Measurements from ENCODE around the gene ANK3.

ANK3 gene

GRCh38 chr10:60399328-60399727, 9.7 kb upstream of the ANK3 start:
- DNase-seq = no peak
- CTCF ChIA-PET = no interaction called here
- no peaks in the 10 kb centered on the region for H3K9me3 Mint-ChIP-seq
- H3K36me3 Mint-ChIP-seq = no peaks in the 10 kb centered on the region
- no peaks in the 10 kb centered on the region for H3K27me3 Mint-ChIP-seq
- peaks cover 5% of the 10 kb centered on the region for H3K4me1 Mint-ChIP-seq
- no peak overlapping the region for H3K27ac Mint-ChIP-seq
- H3K4me3 Mint-ChIP-seq = no peak overlapping the region

GRCh38 chr10:60397792-60398191, 8.1 kb upstream of the ANK3 start:
- no peaks in the 10 kb centered on the region for H3K9me3 Mint-ChIP-seq
- CTCF ChIA-PET = no interaction called here
- peaks cover 8% of the 10 kb centered on the region for H3K4me1 Mint-ChIP-seq
- H3K4me3 Mint-ChIP-seq = no peak overlapping the region
- H3K36me3 Mint-ChIP-seq = no peaks in the 10 kb centered on the region
- no peak for DNase-seq
- no peak overlapping the region for H3K27ac Mint-ChIP-seq
- no peaks in the 10 kb centered on the region for H3K27me3 Mint-ChIP-seq

GRCh38 chr10:60396766-60397165, 7.1 kb upstream of the ANK3 start:
- no peak overlapping the region for H3K27ac Mint-ChIP-seq
- no peak for DNase-seq
- H3K9me3 Mint-ChIP-seq = no peaks in the 10 kb centered on the region
- H3K4me1 Mint-ChIP-seq = peaks cover 8% of the 10 kb centered on the region
- H3K4me3 Mint-ChIP-seq = no peak overlapping the region
- no peaks in the 10 kb centered on the region for H3K27me3 Mint-ChIP-seq
- CTCF ChIA-PET = no interaction called here
- H3K36me3 Mint-ChIP-seq = no peaks in the 10 kb centered on the region

GRCh38 chr10:60395711-60396110, 6.0 kb upstream of the ANK3 start:
- H3K4me1 Mint-ChIP-seq = peaks cover 8% of the 10 kb centered on the region
- no peak overlapping the region for H3K4me3 Mint-ChIP-seq
- no peak for DNase-seq
- no peaks in the 10 kb centered on the region for H3K36me3 Mint-ChIP-seq
- no peaks in the 10 kb centered on the region for H3K9me3 Mint-ChIP-seq
- H3K27ac Mint-ChIP-seq = no peak overlapping the region
- H3K27me3 Mint-ChIP-seq = no peaks in the 10 kb centered on the region
- CTCF ChIA-PET = no interaction called here

GRCh38 chr10:60394446-60394845, 4.8 kb upstream of the ANK3 start:
- H3K36me3 Mint-ChIP-seq = no peaks in the 10 kb centered on the region
- H3K27ac Mint-ChIP-seq = no peak overlapping the region
- no peak overlapping the region for H3K4me3 Mint-ChIP-seq
- CTCF ChIA-PET = no interaction called here
- H3K9me3 Mint-ChIP-seq = no peaks in the 10 kb centered on the region
- peaks cover 8% of the 10 kb centered on the region for H3K4me1 Mint-ChIP-seq
- H3K27me3 Mint-ChIP-seq = no peaks in the 10 kb centered on the region
- DNase-seq = peak; percentile 34

- Mint-ChIP-seq H3K4me1 (peaks cover 10% of the 10 kb centered on the region), H3K9me3 (no peaks in the 10 kb centered on the region), H3K36me3 (no peaks in the 10 kb centered on the region), H3K27me3 (no peaks in the 10 kb centered on the region), H3K27ac (no peak overlapping the region), H3K4me3 (no peak overlapping the region)
- CTCF ChIA-PET = no interaction called here
- no peak for DNase-seq
These were observed 550 bp upstream of the ANK3 start for GRCh38 chr10:60390224-60390626.

- Mint-ChIP-seq H3K9me3 (no peaks in the 10 kb centered on the region), H3K4me1 (peaks cover 4% of the 10 kb centered on the region), H3K4me3 (no peak overlapping the region), H3K27ac (no peak overlapping the region), H3K27me3 (no peaks in the 10 kb centered on the region), H3K36me3 (no peaks in the 10 kb centered on the region)
- CTCF ChIA-PET = no interaction called here
- DNase-seq = no peak
These were observed 870 bp downstream of the ANK3 start for GRCh38 chr10:60388709-60389301.

- no peaks in the 10 kb centered on the region for H3K27me3 Mint-ChIP-seq
- H3K27ac Mint-ChIP-seq = no peak overlapping the region
- DNase-seq = no peak
These were observed 1.5 kb downstream of the ANK3 start for GRCh38 chr10:60388116-60388625.

GRCh38 chr10:60387531-60387930, 2.1 kb downstream of the ANK3 start:
- H3K36me3 Mint-ChIP-seq = no peaks in the 10 kb centered on the region
- DNase-seq = no peak
- peaks cover 2% of the 10 kb centered on the region for H3K4me1 Mint-ChIP-seq
- H3K27me3 Mint-ChIP-seq = no peaks in the 10 kb centered on the region
- CTCF ChIA-PET = no interaction called here
- no peak overlapping the region for H3K4me3 Mint-ChIP-seq
- H3K27ac Mint-ChIP-seq = no peak overlapping the region
- no peaks in the 10 kb centered on the region for H3K9me3 Mint-ChIP-seq

More at GRCh38 chr10:60388116-60388625, 1.5 kb downstream of the ANK3 start:
- Mint-ChIP-seq H3K4me1 (peaks cover 2% of the 10 kb centered on the region), H3K36me3 (no peaks in the 10 kb centered on the region), H3K4me3 (no peak overlapping the region), H3K9me3 (no peaks in the 10 kb centered on the region)
- CTCF ChIA-PET = no interaction called here

- Mint-ChIP-seq H3K27ac (no peak overlapping the region), H3K4me3 (no peak overlapping the region), H3K36me3 (no peaks in the 10 kb centered on the region), H3K4me1 (peaks cover 2% of the 10 kb centered on the region), H3K9me3 (no peaks in the 10 kb centered on the region), H3K27me3 (no peaks in the 10 kb centered on the region)
- no peak for DNase-seq
- CTCF ChIA-PET = no interaction called here
These were observed 4.3 kb downstream of the ANK3 start for GRCh38 chr10:60385399-60385738.

GRCh38 chr10:60384708-60385398, 4.8 kb downstream of the ANK3 start:
- CTCF ChIA-PET = no interaction called here
- H3K4me1 Mint-ChIP-seq = peaks cover 2% of the 10 kb centered on the region
- no peaks in the 10 kb centered on the region for H3K9me3 Mint-ChIP-seq
- no peaks in the 10 kb centered on the region for H3K36me3 Mint-ChIP-seq
- H3K27ac Mint-ChIP-seq = no peak overlapping the region
- H3K4me3 Mint-ChIP-seq = no peak overlapping the region
- no peaks in the 10 kb centered on the region for H3K27me3 Mint-ChIP-seq
- DNase-seq = no peak

- no peak overlapping the region for H3K4me3 Mint-ChIP-seq
- no peaks in the 10 kb centered on the region for H3K9me3 Mint-ChIP-seq
- DNase-seq = no peak
- no peaks in the 10 kb centered on the region for H3K27me3 Mint-ChIP-seq
- CTCF ChIA-PET = no interaction called here
- no peak overlapping the region for H3K27ac Mint-ChIP-seq
- no peaks in the 10 kb centered on the region for H3K36me3 Mint-ChIP-seq
- H3K4me1 Mint-ChIP-seq = peaks cover under 1% of the 10 kb centered on the region
These were observed 5.7 kb downstream of the ANK3 start for GRCh38 chr10:60384011-60384410.

GRCh38 chr10:60382946-60383681, 6.6 kb downstream of the ANK3 start:
- Mint-ChIP-seq H3K4me3 (no peak overlapping the region), H3K27ac (no peak overlapping the region), H3K4me1 (no peaks in the 10 kb centered on the region), H3K27me3 (no peaks in the 10 kb centered on the region), H3K36me3 (no peaks in the 10 kb centered on the region), H3K9me3 (no peaks in the 10 kb centered on the region)
- CTCF ChIA-PET = no interaction called here
- no peak for DNase-seq

- CTCF ChIA-PET = interaction anchor here (0.6 kb wide), 1 partner anchor 1983 kb away, joined by 3 read pairs; no protein-coding TSS in a partner anchor
- Mint-ChIP-seq H3K4me3 (no peak overlapping the region), H3K36me3 (no peaks in the 10 kb centered on the region)
These were observed 8.9 kb downstream of the ANK3 start for GRCh38 chr10:60380781-60381180.

GRCh38 chr10:60377955-60378354, 11.7 kb downstream of the ANK3 start:
- Mint-ChIP-seq H3K27me3 (no peaks in the 10 kb centered on the region), H3K36me3 (no peaks in the 10 kb centered on the region), H3K4me3 (no peak overlapping the region), H3K4me1 (no peaks in the 10 kb centered on the region), H3K9me3 (no peaks in the 10 kb centered on the region), H3K27ac (no peak overlapping the region)
- CTCF ChIA-PET = no interaction called here
- DNase-seq = no peak

More at GRCh38 chr10:60380781-60381180, 8.9 kb downstream of the ANK3 start:
- Mint-ChIP-seq H3K27ac (no peak overlapping the region), H3K4me1 (no peaks in the 10 kb centered on the region), H3K9me3 (no peaks in the 10 kb centered on the region), H3K27me3 (no peaks in the 10 kb centered on the region)
- DNase-seq = no peak

Data from activated naive CD4-positive, alpha-beta T cell treated with anti-CD3 and anti-CD28 coated beads, Interleukin-2, amount 10 ng/mL, durations not matched to agents 7 days and 5 days (primary cell).